HepG2 (cell line): ENCODE measurements around the gene CDC42BPG. TPM values are rescaled to one million over a fixed set of nuclear protein-coding genes. Genes with fewer than 3 reads are reported as not detected.

ENCODE experiments used
- ATAC-seq: fragments of 200-7000 bp; cut with Tn5 transposase; 3 replicates; pipeline ENCODE4 v1.9.1; 2020; ENCODE audit warnings: mild to moderate bottlenecking, moderate library complexity
- BruUV-seq: library from RNA; stranded (reverse); fragments of 400-500 nt; replicated peaks from 2 replicates; lab custom pipeline; 2021; lab: Mats Ljungman, UMichigan
- CTCF ChIA-PET: fragments of 300-600 bp; formaldehyde crosslinking; extraction: SDS; loops from one replicate; lab custom pipeline; 2021; ENCODE audit warnings: low total read pairs, inconsistent platforms, low intra/inter-chr PET ratio; lab: Yijun Ruan, JAX
- POLR2A ChIA-PET: fragments of 350-600 bp; sonication (Branson Sonifier 250); formaldehyde crosslinking; loops from one replicate; lab custom pipeline; 2020; ENCODE audit warnings: antibody characterized with exemption, inconsistent platforms; lab: Yijun Ruan, JAX
- DNase-seq: peaks from one replicate; pipeline ENCODE4 v3.0.0-alpha.2; 2015; ENCODE audit warnings: low spot score
- FAIRE-seq: peaks from 3 replicates; lab custom pipeline; 2011; peaks lifted over from hg19 to GRCh38; lab: Jason Lieb, UNC
- H2AFZ ChIP-seq: one replicate; pipeline ENCODE4 v1.6.1; 2011; ENCODE audit warnings: low read length, inconsistent platforms
- H3K27ac ChIP-seq: fragments of 300-600 bp; 3 replicates; pipeline ENCODE4 v1.8.0; 2011; ENCODE audit warnings: mixed run types, mild to moderate bottlenecking, mixed read lengths, low read length, inconsistent platforms; ENCODE audit not compliant: insufficient read depth; ENCODE audit errors: extremely low read length
- H3K27me3 ChIP-seq, 2 experiments: fragments of 200-600 bp in 1 of 2; 2 replicates in 1 of 2; 3 replicates in 1 of 2; pipeline versions ENCODE4 v1.6.0 to v1.8.0; 2011; ENCODE audit warnings: low read length in 2 of 2, mild to moderate bottlenecking in 2 of 2, moderate library complexity in 2 of 2, inconsistent platforms in 1 of 2; ENCODE audit not compliant: insufficient read depth in 2 of 2, control insufficient read depth in 1 of 2
- H3K36me3 ChIP-seq, 2 experiments: fragments of 200-600 bp in 1 of 2; replicated peaks in 1 of 2; 2 replicates in 1 of 2; 3 replicates in 1 of 2; pipeline versions ENCODE4 v1.5.1 to v1.8.0; 2011; ENCODE audit warnings: low read length in 2 of 2, inconsistent platforms in 1 of 2; ENCODE audit not compliant: insufficient read depth in 2 of 2, control insufficient read depth in 1 of 2
- H3K4me1 ChIP-seq: 2 replicates; pipeline ENCODE4 v1.5.1; 2012; ENCODE audit warnings: low read length, inconsistent platforms; ENCODE audit not compliant: insufficient read depth
- H3K4me2 ChIP-seq: 2 replicates; pipeline ENCODE4 v1.6.0; 2011; ENCODE audit warnings: low read depth, low read length, inconsistent platforms
- H3K4me3 ChIP-seq, 3 experiments: fragments of 200-600 bp in 1 of 3; sonication (generic), shearing (Covaris generic) in 1 of 3; replicated peaks in 1 of 3; 2 replicates each; pipeline ENCODE4 v1.5.1; 2011 to 2016; ENCODE audit warnings: low read length in 3 of 3, inconsistent platforms in 2 of 3, low read depth in 2 of 3, mild to moderate bottlenecking in 2 of 3, control low read depth in 1 of 3, mixed read lengths in 1 of 3; ENCODE audit not compliant: insufficient read depth in 1 of 3
- H3K79me2 ChIP-seq: one replicate; pipeline ENCODE4 v1.6.1; 2011; ENCODE audit warnings: low read length, inconsistent platforms; ENCODE audit not compliant: insufficient read depth
- H3K9ac ChIP-seq: 2 replicates; pipeline ENCODE4 v1.6.0; 2011; ENCODE audit warnings: mild to moderate bottlenecking, low read depth, low read length, inconsistent platforms; ENCODE audit not compliant: insufficient read depth
- H3K9me3 ChIP-seq: 2 replicates; pipeline ENCODE4 v1.5.1; 2012; ENCODE audit warnings: mild to moderate bottlenecking, low read length
- H4K20me1 ChIP-seq: 2 replicates; pipeline ENCODE4 v1.6.0; 2011; ENCODE audit warnings: inconsistent platforms, mild to moderate bottlenecking, low read length, moderate library complexity; ENCODE audit not compliant: insufficient read depth
- AGO2 ChIP-seq: fragments of 200-400 bp; formaldehyde crosslinking; optimal IDR thresholded peaks from 2 replicates; pipeline ENCODE3; 2017; ENCODE audit warnings: mild to moderate bottlenecking, low read depth, low read length, moderate library complexity
- JUN ChIP-seq: sonication (generic); formaldehyde crosslinking; IDR thresholded peaks from 2 replicates; pipeline ENCODE4 v1.4.0; 2020; ENCODE audit warnings: mild to moderate bottlenecking, missing genetic modification reagents
- RBFOX2 ChIP-seq: fragments of 200-400 bp; formaldehyde crosslinking; IDR thresholded peaks from 2 replicates; pipeline ENCODE4 v1.6.1; 2017; ENCODE audit warnings: low read depth, mild to moderate bottlenecking, low read length
- SKI ChIP-seq: fragments of 450-650 bp; IDR thresholded peaks from one replicate; pipeline ENCODE4 v1.6.1; 2018; ENCODE audit warnings: mild to moderate bottlenecking; ENCODE audit not compliant: partially characterized antibody
- WGBS: methylation state at CpG from one replicate; pipeline ENCODE4 v1.1.6; 2017; ENCODE audit warnings: low lambda C conversion rate; 5-methylcytosine and 5-hydroxymethylcytosine counted together
- in situ Hi-C: cut with HindIII; loops from 2 replicates; pipeline ENCODE4 v1.10.0; 2017; ENCODE audit warnings: low pct_unique_long_range_greater_than_20kb; ENCODE audit not compliant: extremely low pct_ligation_motif_present
- intact Hi-C: fragments of 100-400 bp; cut with micrococcal nuclease; formaldehyde crosslinking; loops from one replicate; pipeline ENCODE4 v1.10.0; 2022; ENCODE audit not compliant: unreplicated experiment
- polyA plus RNA-seq, 8 experiments: library from polyadenylated mRNA; depleted of rRNA in 3 of 8; stranded (reverse) in 7 of 8; unstranded in 1 of 8; fragments of >200 nt; fragmentation: Illumina TruSeq in 4 of 8; extraction: Trizol in 4 of 8; gene quantifications; 2 replicates each; pipeline versions ENCODE4 v1.2.1 to v1.2.3, GENCODE V29; 2011 to 2016; ENCODE audit warnings: low read depth in 4 of 8, missing spikeins in 1 of 8, mixed read lengths in 1 of 8; ENCODE audit not compliant: insufficient read depth in 1 of 8
- total RNA-seq, 5 experiments: library from RNA; depleted of rRNA; stranded (reverse); fragments of >200 nt; fragmentation: Illumina TruSeq; extraction: Trizol; gene quantifications; 2 replicates each; pipeline ENCODE4 v1.2.3, GENCODE V29; 2016; ENCODE audit warnings: low read depth in 1 of 5
- TF ChIP-seq, protein P1 (sequence below): sonication (generic); formaldehyde crosslinking; IDR thresholded peaks from 2 replicates; pipeline ENCODE4 v1.4.0; 2020; ENCODE audit warnings: missing genetic modification reagents
- TF ChIP-seq, protein P2 (sequence below): sonication (generic); formaldehyde crosslinking; IDR thresholded peaks from 2 replicates; pipeline ENCODE4 v1.4.0; 2020; ENCODE audit warnings: missing genetic modification reagents
- TF ChIP-seq, protein P3 (sequence below): IDR thresholded peaks from 2 replicates; pipeline ENCODE4 v1.4.0; 2020; ENCODE audit warnings: mild to moderate bottlenecking, missing genetic modification reagents

The CDC42BPG gene
- total and polyA plus RNA-seq, 2 of the 13 experiments (the other 11 are each of a cell fraction or from before 2014, with no cell fraction given), result 0.55 to 1.4 TPM

DNA sequence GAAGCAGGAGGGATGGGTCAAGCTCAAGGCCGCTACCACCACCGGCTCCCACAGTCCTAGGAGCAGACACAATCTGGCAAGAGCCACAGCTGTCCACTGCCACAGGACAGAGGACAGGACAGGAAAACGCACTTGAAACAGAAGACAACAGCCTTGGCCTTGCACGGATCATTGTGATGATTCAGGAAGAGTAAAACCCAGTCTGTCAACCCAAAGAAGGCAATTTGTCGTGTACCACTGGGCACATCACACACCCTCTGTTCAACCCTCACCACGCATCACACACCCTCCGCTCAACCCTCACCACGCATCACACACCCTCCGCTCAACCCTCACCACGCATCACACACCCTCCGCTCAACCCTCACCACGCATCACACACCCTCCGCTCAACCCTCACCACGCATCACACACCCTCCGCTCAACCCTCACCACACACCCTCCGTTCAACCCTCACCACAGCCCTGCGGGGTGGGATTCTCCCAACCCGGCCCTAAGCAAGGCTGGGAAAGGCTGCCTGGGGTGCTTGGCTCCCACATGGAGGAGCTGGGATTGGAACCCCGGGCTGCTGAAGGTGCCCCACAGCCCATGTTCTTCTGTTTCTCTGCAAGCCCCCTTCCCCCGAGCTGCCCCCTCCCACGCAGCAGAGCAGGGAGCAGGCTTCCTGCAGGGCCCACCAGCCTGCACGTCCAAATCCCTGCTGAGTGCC is 11.3 kb upstream of the CDC42BPG start:
- H3K27ac ChIP-seq, result peak overlapping the region; percentile 40
- in situ Hi-C loops, result no loop called here
- POLR2A ChIA-PET, result interaction anchor here (0.8 to 3.0 kb wide), 13 partner anchors 9 to 79 kb away, joined by 3 to 23 read pairs (median 7); partner anchors contain the start of genes EHD1, GPHA2 and SF1
- no peaks in the 10 kb centered on the region for H4K20me1 ChIP-seq
- H3K9ac ChIP-seq, result 0 out of 2 replicates have a peak overlapping the region, but pooled peaks have one; percentile 7
- H3K36me3 ChIP-seq, result peaks cover 13 to 30% of the 10 kb centered on the region in 2 experiments; a peak in 4 of 5 replicates
- BruUV-seq, result no TSS peak
- no peak overlapping the region for H2AFZ ChIP-seq
- no peak overlapping the region for H3K4me3 ChIP-seq
- no peaks in the 10 kb centered on the region for H3K27me3 ChIP-seq
- no peaks in the 10 kb centered on the region for H3K79me2 ChIP-seq
- WGBS, result 86% methylated on average over 16 of the region's 22 CpGs
- CTCF ChIA-PET, result no interaction called here
- intact Hi-C loops, result no loop called here
- no peak for FAIRE-seq
- TF ChIP-seq SKI (no peak), RBFOX2 (no peak), AGO2 (peak; percentile 21)
- TF ChIP-seq, all 625 proteins: peak for 1
- H3K4me2 ChIP-seq, result no peak overlapping the region
- H3K9me3 ChIP-seq, result no peaks in the 10 kb centered on the region
- peaks cover 35% of the 10 kb centered on the region for H3K4me1 ChIP-seq
- no peak for ATAC-seq
- no peak for DNase-seq

DNA sequence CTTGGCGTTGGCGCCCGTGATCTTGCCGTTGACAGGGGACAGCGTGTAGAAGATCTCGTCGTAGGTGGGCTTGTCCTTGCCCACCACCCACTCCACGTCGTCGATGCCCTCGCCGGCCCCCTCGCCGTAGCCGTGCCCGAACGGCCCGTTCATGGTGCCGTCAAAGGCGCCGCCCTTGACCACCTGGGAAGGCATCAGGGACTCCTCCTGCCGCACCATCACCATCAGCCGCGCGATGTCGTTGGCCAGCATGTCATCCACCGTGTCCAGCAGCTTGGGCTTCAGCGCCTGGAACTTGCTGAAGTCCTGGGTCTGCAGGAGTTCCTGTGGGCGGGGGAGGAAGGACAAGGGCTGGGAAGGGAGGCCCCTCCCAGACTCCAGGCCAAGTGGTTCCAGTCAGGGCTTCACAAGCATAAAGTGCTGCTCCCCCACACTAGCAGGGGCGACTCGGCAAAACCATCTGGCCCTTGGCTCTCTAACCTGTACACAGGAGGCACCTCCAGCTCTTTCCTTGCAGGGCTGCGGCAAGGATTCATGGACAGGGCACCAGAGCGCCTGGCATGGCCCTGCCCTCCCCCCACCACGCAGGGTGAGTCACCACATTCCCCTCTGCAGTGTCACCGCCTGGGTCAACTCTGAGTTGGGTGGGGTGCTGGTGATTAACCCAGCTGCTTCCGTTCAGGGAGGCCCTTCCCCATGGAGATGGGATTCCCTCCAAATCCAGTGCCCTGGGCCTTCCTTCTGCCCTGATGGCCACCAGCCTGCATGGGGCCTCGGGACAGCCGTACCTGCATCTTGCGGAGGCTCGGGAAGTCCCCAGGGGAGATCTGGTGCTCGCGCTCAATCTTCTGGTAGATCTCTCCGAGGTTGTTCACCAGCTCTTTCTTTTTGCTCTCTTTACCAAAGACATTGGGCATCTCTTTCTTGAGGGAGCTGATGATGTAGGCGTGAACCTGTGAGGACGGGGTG is 10.4 kb upstream of the CDC42BPG start:
- H3K79me2 ChIP-seq, result no peaks in the 10 kb centered on the region
- H3K4me1 ChIP-seq, result peaks cover 38% of the 10 kb centered on the region
- H3K9ac ChIP-seq, result 0 out of 2 replicates have a peak overlapping the region, but pooled peaks have one; percentile 7
- no peak overlapping the region for H3K4me2 ChIP-seq
- POLR2A ChIA-PET, result interaction anchor here (0.8 to 3.0 kb wide), 16 partner anchors 10 to 267 kb away, joined by 3 to 23 read pairs (median 6); partner anchors contain the start of genes EHD1, FAU, GPHA2 and MRPL49
- H3K27ac ChIP-seq, result peak overlapping the region; percentile 43
- H3K9me3 ChIP-seq, result no peaks in the 10 kb centered on the region
- DNase-seq (peak; percentile 80), ATAC-seq (peak; percentile 65), FAIRE-seq (no peak)
- peaks cover 12 to 27% of the 10 kb centered on the region in 2 experiments; a peak in 4 of 5 replicates for H3K36me3 ChIP-seq
- H3K4me3 ChIP-seq, result no peak overlapping the region
- H2AFZ ChIP-seq, result no peak overlapping the region
- TSS peak; percentile 39 for BruUV-seq
- intact Hi-C loops, result no loop called here
- CTCF ChIA-PET, result no interaction called here
- 92% methylated on average over 38 of the region's 45 CpGs for WGBS
- no peaks in the 10 kb centered on the region for H3K27me3 ChIP-seq
- in situ Hi-C loops, result no loop called here
- H4K20me1 ChIP-seq, result no peaks in the 10 kb centered on the region
- TF ChIP-seq, protein P1, sequence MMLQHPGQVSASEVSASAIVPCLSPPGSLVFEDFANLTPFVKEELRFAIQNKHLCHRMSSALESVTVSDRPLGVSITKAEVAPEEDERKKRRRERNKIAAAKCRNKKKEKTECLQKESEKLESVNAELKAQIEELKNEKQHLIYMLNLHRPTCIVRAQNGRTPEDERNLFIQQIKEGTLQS (CRISPR knock-in tag), result peak; percentile 100
- TF ChIP-seq, protein P2, sequence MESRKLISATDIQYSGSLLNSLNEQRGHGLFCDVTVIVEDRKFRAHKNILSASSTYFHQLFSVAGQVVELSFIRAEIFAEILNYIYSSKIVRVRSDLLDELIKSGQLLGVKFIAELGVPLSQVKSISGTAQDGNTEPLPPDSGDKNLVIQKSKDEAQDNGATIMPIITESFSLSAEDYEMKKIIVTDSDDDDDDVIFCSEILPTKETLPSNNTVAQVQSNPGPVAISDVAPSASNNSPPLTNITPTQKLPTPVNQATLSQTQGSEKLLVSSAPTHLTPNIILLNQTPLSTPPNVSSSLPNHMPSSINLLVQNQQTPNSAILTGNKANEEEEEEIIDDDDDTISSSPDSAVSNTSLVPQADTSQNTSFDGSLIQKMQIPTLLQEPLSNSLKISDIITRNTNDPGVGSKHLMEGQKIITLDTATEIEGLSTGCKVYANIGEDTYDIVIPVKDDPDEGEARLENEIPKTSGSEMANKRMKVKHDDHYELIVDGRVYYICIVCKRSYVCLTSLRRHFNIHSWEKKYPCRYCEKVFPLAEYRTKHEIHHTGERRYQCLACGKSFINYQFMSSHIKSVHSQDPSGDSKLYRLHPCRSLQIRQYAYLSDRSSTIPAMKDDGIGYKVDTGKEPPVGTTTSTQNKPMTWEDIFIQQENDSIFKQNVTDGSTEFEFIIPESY (CRISPR knock-in tag), result peak; percentile 95
- TF ChIP-seq, protein P3, sequence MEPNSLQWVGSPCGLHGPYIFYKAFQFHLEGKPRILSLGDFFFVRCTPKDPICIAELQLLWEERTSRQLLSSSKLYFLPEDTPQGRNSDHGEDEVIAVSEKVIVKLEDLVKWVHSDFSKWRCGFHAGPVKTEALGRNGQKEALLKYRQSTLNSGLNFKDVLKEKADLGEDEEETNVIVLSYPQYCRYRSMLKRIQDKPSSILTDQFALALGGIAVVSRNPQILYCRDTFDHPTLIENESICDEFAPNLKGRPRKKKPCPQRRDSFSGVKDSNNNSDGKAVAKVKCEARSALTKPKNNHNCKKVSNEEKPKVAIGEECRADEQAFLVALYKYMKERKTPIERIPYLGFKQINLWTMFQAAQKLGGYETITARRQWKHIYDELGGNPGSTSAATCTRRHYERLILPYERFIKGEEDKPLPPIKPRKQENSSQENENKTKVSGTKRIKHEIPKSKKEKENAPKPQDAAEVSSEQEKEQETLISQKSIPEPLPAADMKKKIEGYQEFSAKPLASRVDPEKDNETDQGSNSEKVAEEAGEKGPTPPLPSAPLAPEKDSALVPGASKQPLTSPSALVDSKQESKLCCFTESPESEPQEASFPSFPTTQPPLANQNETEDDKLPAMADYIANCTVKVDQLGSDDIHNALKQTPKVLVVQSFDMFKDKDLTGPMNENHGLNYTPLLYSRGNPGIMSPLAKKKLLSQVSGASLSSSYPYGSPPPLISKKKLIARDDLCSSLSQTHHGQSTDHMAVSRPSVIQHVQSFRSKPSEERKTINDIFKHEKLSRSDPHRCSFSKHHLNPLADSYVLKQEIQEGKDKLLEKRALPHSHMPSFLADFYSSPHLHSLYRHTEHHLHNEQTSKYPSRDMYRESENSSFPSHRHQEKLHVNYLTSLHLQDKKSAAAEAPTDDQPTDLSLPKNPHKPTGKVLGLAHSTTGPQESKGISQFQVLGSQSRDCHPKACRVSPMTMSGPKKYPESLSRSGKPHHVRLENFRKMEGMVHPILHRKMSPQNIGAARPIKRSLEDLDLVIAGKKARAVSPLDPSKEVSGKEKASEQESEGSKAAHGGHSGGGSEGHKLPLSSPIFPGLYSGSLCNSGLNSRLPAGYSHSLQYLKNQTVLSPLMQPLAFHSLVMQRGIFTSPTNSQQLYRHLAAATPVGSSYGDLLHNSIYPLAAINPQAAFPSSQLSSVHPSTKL (CRISPR knock-in tag), result peak; percentile 86
- peak; percentile 98 for TF ChIP-seq JUN (CRISPR knock-in tag)
